Measurements from ENCODE around the gene C1orf174. TPM values are rescaled to one million over a fixed set of nuclear protein-coding genes. Genes with fewer than 3 reads are reported as not detected.

The C1orf174 gene
- total RNA-seq, 1 experiment from 2014 or later = 49.3 TPM

DNA sequence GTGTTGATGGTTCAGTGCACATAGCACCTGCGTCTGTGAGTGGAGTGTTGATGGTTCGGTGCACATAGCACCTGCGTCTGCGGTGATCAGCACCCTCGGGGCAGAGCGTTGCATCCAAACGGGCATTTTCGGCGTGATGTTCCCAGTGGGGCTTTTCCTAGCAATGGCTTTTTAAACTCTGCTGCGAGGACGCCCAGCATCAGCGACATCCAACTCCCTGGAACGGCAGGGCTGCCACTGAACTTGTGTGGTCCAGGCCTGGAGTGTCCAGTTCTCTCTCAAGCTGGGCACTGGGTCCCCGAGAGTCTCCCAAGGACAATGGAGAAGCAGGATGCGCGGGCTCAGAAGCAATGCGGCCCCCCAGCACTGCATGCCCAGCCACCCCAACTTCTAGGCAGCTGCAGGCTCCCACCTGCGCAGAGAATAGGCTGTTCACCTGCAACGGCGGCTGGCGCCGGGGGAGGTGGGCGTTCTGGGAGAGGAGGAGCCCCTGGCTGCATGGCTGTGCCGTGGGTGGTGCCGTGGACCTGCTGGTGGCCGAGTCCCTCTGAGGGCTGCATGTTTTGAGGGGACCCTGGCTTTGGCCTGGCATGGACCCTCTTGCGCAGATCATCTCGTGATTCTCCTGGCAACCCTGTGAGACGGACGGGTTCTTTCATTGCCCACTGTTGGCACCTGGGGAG is 10.1 kb upstream of the C1orf174 start:
- no peak for DNase-seq (ENCODE audit: low spot score)

DNA sequence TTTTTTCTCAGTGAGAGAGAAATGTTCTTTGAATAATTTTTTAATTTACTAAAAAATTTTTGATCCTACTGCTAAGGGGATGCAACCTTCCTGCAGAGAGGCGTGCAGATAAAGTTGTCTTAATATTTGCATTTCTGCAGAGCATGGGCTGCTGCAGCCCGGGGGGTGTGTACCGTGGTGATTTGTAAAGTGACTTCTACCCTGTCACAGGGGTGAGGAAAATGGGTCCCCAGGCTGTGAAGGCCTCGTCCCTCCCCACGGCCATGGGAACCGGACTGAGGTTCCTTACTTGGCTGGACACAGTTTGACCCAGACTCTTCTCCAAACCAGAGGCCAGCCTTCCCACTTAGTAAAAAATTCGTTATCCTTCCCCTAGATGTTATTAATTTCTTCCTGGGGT is 9.5 kb upstream of the C1orf174 start:
- DNase-seq (ENCODE audit: low spot score) = no peak

DNA sequence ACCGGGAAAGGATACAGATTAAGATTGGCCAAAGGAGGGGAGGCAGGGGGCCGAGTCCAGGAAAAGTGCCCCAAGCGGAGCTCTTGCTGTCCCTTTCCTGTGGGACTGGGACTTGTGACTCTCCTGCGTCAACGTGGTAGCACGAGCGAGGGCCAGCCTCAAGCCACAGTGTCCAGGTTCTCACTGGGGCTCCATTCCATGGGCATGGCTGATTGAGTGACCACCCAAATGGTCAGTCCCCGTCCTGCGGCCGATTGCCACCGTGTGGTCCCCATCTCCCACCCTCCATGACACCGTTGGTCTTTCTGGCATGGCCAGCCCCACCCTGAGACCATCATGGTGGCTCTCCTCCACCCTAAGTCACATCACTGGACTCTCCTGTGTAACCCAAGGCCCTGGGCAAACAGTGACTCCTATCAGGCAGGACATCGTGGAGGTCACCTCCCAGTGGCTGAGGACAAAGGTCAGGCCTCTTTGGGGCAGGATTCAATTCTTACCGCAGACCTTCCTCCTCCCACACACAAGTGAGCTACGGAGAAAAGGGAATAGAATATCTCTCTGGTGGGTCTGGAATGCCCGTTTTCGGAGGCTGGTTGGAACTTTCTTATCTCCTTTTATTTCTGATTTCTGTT is 8.9 kb upstream of the C1orf174 start:
- DNase-seq (ENCODE audit: low spot score) = no peak

DNA sequence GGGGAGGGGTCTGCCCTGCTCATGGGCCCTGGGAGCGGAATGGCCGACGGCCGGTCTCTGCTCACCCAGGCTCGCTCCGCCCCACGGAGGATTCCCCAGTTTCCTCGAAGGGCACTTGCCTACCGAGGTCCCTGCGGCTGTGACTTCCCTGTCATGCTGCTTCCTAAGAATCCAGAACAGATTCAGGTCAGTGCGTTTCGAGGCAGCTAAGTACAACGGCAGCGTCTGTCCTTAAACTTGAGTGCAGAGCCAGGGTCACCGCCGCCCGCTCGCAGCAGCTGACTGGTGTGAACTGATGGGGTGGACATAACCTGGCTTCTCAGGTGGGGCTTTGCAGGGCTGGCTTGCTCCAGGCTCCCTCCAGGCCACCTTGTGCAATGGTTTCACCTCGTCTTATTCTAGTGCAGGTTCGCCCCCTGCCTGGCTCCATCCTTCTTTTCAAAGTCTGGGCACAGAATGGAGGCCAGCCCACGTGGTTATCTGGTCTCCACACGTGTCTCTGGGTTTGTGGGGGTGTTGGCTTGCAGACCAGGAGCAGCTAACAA is 7.6 kb upstream of the C1orf174 start:
- no peak for DNase-seq (ENCODE audit: low spot score)

DNA sequence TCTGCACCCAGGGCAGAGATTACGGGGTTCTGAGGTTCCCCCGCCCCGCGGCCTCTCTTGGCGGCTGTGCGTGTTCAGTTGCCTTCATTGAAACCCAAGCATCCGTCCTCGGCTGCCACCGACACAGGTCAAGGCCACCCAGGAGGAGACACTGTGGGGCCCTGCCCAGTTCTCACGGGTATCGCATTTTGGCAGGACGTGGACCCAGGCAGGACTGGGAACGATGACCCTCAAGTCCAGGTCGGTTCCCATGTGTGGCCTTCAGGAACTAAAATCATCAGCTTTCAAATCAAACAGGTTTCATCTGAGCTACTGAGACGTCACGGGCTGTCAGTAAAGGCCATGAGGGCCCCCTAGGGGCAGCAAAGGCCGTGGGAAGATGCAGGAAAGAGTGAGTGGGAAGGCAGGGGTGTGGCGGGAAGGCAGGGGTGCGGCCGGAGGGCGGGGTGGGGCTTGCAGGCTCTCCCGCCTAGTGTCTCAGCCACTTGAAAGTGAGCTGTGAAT is 7.0 kb upstream of the C1orf174 start:
- DNase-seq (ENCODE audit: low spot score) = no peak

DNA sequence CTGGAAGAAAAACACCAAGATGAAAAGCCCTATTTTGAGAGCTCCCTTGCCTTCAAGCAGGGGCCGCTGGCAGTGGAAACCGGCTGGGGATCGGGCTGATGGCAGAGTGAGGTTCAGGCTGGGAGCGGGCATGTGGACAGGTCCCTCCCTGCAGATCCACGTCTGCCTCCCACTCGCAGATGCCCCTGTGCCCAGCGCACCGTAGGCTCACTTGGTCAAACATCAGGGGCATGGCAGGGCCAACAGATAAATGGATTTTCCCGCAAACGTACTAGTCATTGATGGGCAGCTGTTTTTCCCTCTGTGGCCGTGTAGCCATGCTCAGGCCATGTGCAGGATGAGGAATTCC is 6.6 kb upstream of the C1orf174 start:
- DNase-seq (ENCODE audit: low spot score) = no peak

- no peak for DNase-seq (ENCODE audit: low spot score)
These were observed 6.0 kb upstream of the C1orf174 start for GRCh38 chr1:3905953-3906671.

DNA sequence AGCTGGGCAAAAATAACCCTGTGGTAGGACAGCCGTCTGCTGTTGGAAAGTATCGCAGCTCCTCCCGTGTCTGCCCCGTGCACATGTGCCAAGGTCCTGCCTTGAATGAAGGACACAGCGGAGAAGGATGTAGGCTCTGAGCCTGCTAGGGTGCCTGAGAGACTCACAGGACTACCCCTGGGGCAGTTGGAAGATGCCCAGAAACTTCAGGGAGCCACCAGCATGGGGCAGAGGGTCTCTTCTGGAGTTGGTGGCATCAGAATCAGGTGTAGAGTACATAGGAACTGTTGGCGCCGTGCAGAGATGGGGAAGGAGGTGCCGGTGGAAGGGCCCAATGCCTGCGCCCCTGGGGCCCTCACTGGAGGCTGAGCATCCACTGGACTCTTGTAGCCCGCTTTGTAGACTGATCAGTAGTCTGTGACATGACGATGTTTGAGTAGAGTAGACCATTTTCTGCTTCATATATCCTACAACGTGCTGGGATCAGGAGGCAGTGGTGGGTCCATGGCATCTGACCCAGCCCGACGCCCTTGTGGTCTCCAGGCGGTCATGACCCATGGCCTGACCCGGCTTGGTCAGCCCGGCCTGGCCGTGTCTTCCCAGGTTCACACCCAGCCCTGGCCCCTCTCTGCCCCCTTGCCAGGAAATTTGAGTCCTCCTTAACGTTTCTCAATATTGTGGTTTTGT is 5.3 kb upstream of the C1orf174 start:
- no peak for DNase-seq (ENCODE audit: low spot score)

GRCh38 chr1:3904843-3905185 is 4.7 kb upstream of the C1orf174 start:
- no peak for DNase-seq (ENCODE audit: low spot score)

DNA sequence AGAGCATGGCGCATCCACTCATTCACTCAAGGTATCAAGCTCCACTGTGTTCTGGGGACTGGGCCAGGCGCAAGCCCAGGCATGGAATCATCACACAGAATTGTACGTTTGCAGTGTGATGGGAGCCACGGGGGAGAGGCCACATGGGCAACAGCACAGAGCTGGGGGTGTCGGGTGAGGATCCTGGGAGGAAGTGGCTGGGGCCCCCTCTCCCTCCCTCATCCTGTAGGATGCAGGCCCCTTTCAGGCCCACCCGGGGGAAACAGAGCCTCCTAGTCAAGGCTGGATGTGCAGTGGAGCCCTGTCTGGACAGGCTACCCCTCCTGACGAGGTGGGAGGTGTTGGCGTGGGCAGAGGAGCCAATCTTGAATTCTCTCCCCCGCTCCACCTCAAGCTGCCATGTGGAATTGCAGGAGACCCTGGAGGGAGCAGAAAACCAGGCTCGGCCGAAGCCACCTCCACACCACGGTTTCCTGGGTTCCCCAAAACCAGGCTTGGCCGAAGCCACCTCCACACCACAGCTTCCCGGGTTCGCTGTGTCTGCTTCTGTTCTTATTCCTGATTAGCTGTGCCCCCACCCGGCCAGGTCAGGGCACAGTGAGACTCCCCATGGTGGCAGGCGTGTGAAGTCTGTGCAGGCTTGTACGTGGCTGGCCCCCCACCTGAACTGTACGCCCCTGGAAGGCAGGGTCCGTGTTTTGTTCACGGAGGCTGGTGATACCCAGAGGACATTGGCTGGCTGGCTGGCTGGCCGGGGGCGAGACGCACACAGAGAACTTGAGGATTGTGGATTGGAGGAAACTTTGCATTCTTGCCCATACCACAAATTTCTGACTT is 4.2 kb upstream of the C1orf174 start:
- DNase-seq (ENCODE audit: low spot score) = no peak

DNA sequence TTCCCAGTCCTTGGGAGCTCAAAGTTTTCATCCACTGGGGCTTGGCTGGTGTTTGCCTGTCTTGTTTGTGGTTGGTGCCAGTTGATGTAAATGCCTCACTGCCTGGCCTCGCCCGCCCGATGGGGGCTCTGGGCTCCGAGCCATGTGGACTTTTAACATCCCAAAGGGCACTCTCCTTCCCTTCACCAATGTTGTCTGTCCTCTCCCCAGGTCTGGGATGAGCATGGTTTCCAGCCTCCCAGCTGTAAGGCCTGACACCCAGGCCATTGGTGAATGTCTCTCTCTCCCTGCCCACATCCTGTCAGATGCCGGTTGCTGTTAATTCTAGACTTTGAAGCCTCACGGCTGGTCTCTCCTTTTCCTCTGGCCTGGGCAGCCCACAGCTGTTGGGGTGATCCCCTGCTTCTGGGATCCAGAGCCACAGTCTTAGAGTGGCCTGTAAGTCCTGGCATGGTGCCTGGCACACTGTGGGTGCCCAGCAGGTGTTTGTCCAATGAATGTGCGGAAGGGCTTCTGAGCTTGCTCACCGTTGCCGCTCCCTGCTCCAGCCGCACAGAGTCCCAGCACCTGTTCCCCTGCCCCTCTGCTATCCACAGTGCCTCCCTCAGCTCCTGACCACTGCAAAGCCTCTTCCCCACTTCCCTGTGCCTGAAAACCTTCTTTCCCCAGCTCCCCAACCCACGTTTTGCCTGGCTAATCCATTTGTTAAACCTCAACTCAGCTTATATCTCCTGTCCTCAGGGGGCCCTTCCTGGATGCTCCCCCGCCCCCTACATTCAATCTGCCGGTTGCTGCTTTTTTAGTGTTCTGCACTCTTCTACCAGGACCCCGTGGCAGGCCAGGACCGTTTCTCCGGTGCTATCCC is 3.3 kb upstream of the C1orf174 start:
- no peak for DNase-seq (ENCODE audit: low spot score)

DNA sequence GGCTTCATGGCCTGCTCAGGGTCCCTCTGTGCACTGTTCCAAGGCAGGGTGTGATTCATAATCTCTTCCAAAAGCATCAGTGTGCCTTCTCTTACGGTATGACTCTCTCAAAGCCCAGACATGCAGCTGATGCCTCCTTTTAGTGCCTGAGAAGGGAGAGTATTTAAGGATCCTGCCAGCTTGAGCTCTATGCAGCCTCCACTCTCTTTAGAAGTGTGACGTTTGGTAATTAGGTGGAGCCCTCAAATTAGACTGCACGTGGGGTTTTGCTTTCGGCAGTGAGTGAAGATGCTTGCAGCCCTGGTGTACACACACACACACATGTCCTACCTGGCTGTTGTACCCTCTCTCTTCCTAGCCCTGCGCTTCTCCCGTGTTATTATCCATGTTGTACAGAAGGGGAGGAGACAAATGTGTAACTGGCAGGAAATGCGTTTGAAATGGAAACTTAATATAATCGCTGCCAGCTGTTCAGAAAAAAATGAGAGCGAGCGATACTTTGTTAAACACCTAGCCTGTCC is 2.6 kb upstream of the C1orf174 start:
- no peak for DNase-seq (ENCODE audit: low spot score)

GRCh38 chr1:3902111-3902511 is 2.0 kb upstream of the C1orf174 start:
- no peak for DNase-seq (ENCODE audit: low spot score)

GRCh38 chr1:3900969-3901529 is 977 bp upstream of the C1orf174 start:
- peak; percentile 98 for DNase-seq (ENCODE audit: low spot score)

GRCh38 chr1:3899754-3900149 is 320 bp downstream of the C1orf174 start:
- DNase-seq (ENCODE audit: low spot score) = no peak

- no peak for DNase-seq (ENCODE audit: low spot score)
These were observed 898 bp downstream of the C1orf174 start for GRCh38 chr1:3898994-3899753.

DNA sequence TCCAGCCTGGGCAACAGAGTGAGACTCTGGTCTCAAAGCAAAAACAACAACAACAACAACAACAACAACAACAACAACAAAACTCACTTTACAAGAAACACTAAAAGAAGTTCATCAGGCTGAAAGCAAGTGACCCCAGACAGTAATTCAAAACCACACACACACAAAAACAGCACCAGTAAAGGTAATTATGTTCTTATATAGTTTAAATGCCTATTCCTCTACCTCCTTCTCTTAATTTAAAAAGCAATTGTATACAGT is 1.7 kb downstream of the C1orf174 start:
- DNase-seq (ENCODE audit: low spot score) = no peak

DNA sequence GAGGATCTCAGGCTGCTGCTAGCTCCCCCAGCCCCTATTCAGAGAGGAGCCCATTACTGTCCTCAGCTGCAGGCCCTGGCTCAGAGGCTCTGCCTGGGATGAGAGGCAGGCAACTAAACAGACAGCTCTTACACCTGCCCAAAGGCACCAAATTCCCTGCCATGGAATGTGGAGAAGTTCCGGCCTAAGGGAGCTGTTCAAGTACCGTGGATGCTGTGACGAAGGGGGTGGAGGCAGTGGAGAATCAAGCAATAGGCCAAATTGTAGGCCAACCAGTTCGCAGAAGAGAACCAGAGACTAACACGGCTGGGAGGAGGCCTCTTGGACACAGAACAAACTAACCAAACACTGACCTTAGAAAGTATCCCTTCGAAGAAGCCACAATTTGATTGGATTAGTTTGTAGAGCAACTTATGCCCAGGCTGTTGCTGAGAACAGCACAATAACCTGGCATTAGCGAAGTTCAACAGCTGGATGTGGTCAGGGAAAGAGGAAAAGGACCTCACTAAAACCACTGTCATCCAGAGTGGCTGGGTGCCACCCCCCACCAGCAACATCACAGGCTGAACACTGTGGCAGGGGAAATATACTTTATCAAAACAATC is 3.6 kb downstream of the C1orf174 start:
- DNase-seq (ENCODE audit: low spot score) = no peak

- no peak for DNase-seq (ENCODE audit: low spot score)
These were observed 4.1 kb downstream of the C1orf174 start for GRCh38 chr1:3895951-3896325.

Data from H4 (cell line).